ENCODE results near the gene GOLGA7B.
A peak's percentile ranks its signal among the peaks of the same experiment; 100 is the strongest.

GOLGA7B gene

GRCh38 chr10:97869091-97870042, 19.7 kb downstream of the GOLGA7B start:
- peak; percentile 80 for DNase-seq

GRCh38 chr10:97870990-97871389, 21.3 kb downstream of the GOLGA7B start:
- DNase-seq, result no peak

GRCh38 chr10:97873569-97873968, 23.9 kb downstream of the GOLGA7B start:
- DNase-seq, result no peak

DNA sequence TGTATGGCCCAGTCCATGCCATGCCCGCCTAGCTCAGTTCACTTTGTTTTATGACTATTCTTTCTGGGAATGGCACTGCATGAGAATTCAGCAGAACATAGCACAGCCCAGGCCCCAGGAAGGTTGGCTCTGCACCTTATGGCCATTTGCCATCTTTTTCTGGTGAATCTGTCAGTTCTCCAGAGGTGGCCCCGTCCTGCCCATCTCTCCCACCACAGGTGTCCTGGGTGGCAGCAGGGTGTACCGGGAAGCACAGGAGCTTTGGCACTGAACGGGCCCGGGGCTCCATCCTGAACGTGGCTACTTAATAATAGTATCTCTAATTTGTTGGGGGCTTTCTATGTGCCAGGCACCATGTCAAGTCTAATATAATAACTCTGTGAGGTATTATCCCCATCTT, 24.7 kb downstream of the GOLGA7B start:
- no peak for DNase-seq

- no peak for DNase-seq
Observed at GRCh38 chr10:97875391-97875790, 25.7 kb downstream of the GOLGA7B start.

DNA sequence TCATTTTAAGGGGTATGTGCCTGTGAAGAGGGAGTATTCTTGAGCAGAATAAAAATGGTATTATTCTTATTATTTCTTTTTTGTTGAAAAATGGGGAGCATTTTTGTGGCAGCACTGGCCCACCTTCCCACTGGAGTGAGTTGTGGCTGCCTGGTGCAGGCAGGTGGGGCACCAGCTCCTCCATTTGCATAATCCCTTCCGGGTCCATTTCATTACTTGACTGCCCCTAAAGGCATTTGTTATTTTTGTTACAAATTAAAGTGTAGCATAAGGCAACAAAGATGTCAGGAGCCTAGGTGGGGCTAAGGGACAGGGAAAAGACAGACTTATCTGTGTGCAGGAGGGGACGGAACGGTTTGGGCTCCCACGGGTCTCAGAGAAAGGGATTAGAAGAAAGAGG, 26.8 kb downstream of the GOLGA7B start:
- no peak for DNase-seq

- DNase-seq, result no peak
Observed at GRCh38 chr10:97879241-97879640, 29.6 kb downstream of the GOLGA7B start.

- DNase-seq, result no peak
Observed at GRCh38 chr10:97880109-97880508, 30.5 kb downstream of the GOLGA7B start.

GRCh38 chr10:97882142-97883091, 32.8 kb downstream of the GOLGA7B start:
- DNase-seq, result peak; percentile 17

DNA sequence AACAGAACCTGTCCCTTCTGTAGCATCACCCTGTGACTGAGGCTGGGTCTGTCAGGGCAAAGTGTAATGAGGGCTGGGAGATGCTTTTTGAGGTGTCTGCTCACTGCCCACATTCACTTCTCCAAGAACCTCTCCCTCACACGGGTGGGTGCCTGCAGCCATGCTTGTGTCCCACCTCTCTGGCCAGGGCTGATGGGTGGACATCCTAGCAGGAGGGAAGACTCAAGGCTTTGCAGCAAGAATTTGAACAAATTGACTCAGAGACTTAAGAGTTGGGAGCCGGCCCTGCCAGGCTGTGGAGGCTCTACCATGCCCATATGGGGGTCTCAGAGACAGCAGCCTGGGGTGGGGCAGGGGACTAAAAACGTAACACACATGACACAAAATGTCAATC, 33.4 kb downstream of the GOLGA7B start:
- DNase-seq, result no peak

- DNase-seq, result no peak
Observed at GRCh38 chr10:97886286-97886685, 36.6 kb downstream of the GOLGA7B start.

DNA sequence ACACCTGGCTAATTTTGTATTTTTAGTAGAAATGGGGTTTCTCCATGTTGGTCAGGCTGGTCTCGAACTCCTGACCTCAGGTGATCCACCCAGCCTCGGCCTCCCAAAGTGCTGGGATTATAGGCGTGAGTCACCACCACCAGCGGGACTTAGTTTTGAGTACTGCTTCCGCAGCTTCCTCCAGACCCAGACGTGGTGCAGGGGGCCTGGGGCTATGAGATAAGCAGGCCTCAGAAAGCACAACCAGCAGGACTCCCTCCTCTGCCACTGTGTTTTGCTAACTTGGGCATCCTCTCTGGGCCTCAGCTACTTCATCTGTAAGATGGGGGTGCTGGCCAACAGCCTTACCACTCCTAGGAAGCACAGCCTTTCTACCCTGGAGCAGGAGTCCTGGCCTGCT, 37.8 kb downstream of the GOLGA7B start:
- no peak for DNase-seq

- DNase-seq, result no peak
Observed at GRCh38 chr10:97888134-97888533, 38.5 kb downstream of the GOLGA7B start.

DNA sequence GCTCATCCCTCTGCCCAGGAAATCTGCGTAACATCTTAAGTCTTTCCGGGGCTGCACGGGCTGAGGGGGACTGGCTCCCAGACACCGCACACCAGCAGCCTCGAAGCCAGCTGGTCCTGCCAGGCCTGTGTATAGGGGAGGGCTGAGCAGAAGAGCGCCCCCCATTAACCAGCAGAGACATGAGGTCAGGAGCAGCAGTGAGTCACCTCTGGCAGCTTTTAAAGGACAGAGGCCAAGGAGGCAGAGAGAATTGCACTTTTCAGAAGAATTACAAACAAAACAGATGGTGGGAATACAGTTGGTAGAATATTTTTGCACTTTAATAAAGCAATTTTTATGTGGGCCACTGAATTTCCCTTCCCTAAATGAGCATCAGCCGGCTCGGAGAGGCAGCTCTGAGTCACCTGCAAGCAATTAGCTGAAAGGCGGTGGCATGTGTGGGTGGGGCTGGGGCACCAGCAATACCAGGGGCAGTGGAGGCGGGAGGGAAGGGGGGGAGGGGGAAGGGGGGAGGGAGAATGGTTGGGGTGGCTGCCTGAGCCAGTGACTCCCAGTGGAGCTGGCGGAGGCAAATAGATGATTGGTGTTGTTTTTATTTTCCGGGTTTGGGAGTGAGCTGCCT, 39.1 kb downstream of the GOLGA7B start:
- peak; percentile 59 for DNase-seq

DNA sequence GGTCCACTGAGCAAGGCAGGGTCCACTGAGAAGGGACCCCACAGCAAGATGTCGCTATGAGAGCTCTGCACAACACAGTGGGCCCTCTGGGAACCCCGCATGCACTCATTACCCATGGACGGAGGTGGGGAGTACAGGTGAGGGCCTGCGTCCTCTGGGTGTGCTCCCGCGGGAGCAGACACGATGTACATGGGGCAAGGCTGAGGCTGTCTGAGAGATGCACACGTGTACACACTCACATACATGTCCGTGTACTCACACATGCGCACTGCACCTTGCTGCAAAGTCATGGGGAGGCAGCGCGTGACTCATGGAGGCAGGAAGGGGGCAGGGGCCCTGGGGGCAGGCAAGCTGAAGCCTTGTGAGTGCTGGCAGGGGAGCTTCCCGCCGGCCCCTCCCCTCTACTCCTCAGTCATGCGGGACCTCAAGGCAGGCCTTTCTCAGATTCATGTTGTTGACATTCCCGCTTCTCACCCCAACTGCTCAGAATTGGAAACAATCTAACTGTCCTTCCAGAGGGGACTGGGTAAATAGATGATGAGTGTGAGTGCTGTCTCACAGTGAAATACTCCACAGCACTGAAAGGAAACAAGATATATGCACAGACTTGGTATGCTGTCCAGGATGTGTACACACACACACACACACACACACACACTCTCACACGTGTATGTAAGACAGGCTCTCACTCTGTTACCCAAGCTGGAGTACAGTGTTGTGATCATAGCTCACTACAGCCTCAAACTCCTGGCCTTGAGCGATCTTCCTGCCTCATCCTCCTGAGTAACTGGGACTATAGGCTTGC, 40.0 kb downstream of the GOLGA7B start:
- DNase-seq, result peak; percentile 86

DNA sequence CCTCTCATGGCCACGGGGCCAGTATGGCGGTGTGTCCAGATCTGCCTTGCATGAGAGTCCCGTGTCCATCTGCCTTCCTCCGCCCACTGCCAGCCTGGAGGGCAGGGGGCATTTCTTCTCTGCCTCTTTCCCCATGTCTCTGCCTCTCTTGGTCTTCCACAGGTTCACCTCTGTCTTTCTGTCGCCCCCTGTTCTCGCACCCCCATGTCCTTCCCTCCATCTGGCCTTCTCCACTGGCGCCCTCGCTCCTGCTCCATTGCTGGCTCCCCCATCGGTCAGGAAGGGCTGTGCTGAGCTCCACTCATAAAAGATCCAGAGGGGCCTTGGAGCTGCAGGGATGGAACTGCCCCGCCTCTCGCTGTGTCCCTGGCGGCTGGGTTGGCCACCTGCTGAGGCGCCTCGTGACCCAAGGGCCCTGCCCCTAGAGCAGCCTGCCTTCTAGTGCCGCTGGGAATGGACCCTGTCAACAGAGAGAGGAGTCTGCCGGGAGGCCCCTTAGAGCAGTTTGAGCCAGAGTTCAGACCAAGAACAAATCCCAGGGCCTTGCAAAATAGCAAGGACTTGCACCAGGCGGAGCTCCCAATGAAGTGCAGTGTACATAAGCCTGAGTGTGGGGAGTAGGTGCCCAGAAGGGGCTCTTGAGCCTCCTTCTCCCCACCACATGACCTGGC, 42.0 kb downstream of the GOLGA7B start:
- DNase-seq, result no peak

DNA sequence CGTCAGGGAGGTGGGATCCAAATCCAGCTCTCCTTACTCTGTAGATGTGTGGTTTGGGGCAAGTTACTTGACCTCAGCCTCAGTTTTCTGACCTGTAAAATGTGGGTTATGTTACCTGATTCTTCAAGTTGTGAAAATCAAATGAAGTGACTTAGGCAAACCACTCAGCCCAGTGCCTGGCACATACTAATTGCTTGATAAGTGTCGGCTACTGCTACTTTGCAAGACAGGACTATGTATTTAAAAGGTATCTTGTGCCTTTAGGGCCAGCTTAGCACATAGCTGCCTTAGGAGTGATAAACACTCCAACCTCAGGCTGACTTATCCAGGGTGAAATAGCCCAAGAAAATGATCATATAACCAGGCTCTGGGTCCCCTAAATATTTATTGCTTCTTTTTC, 42.9 kb downstream of the GOLGA7B start:
- no peak for DNase-seq

GRCh38 chr10:97892939-97893338, 43.3 kb downstream of the GOLGA7B start:
- DNase-seq, result no peak

DNA sequence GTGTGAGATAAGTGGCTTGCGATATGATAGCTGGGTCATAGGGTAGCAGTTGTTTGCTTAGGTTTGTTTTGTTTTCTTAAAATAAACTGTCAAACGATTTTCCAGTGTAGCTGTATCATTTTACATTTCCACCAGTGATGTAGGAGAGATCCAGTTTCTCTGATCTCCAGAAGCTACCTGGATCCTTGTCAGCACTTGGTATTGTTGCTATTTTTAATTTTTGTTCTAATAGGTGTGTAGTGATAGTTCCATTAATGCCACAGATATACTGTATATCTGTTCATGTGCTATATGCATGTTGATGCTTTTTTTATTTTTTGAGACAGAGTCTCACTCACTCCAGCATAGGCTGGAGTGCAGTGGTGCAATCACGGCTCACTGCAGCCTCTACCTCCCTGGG, 44.4 kb downstream of the GOLGA7B start:
- DNase-seq, result no peak

- DNase-seq, result no peak
Observed at GRCh38 chr10:97895084-97895483, 45.4 kb downstream of the GOLGA7B start.

DNA sequence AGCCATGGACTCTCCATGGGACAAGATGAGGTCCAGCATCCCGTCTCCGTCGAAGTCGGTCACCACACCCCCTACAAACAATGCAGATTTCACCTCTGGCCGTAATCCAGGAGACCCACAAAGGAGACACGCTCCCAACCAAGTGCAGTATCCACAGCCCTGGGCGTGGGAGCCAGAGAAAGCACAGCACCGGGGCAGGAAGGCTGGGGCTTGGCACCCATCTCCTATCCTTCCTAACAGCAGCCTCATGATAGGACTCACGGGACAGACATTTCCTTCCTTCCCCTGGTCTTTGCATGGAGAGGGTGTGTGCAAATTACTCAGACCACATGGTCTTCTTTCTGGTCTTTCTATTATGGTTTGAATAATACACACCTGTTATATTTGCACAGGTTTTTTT, 46.3 kb downstream of the GOLGA7B start:
- no peak for DNase-seq
